H1 (cell line): ENCODE measurements around the gene ZDHHC1. TPM values are rescaled to one million over a fixed set of nuclear protein-coding genes. Genes with fewer than 3 reads are reported as not detected.

ENCODE experiments used
- CTCF ChIA-PET: fragments of 300-600 bp; sonication (Branson Sonifier 250); formaldehyde crosslinking; loops from one replicate; lab custom pipeline; 2021; ENCODE audit not compliant: partially characterized antibody; lab: Charles Lee
- POLR2A ChIA-PET: fragments of 300-600 bp; sonication (Branson Sonifier 250); formaldehyde crosslinking; loops from one replicate; lab custom pipeline; 2021; ENCODE audit warnings: inconsistent platforms; ENCODE audit not compliant: partially characterized antibody; lab: Charles Lee
- DNase-seq, 2 experiments: peaks; one replicate each; pipeline versions ENCODE4 v3.0.0 to v3.0.0-alpha.2; 2010 to 2022; ENCODE audit warnings: low spot score in 2 of 2, low read depth in 1 of 2, mixed read lengths in 1 of 2
- FAIRE-seq: peaks from 2 replicates; lab custom pipeline; 2011; peaks lifted over from hg19 to GRCh38; lab: Jason Lieb, UNC
- H2AFZ ChIP-seq: 2 replicates; pipeline ENCODE4 v1.8.1; 2012; ENCODE audit warnings: low read length, inconsistent platforms
- H2AK5ac ChIP-seq: 2 replicates; pipeline ENCODE4 v1.6.1; 2013; ENCODE audit warnings: low read depth, low read length
- H2BK120ac ChIP-seq: replicated peaks from 2 replicates; pipeline ENCODE3; 2013; ENCODE audit warnings: low read depth, low read length, inconsistent platforms
- H2BK12ac ChIP-seq: 2 replicates; pipeline ENCODE4 v1.6.1; 2013; ENCODE audit warnings: low read depth, low read length
- H2BK15ac ChIP-seq: 2 replicates; pipeline ENCODE4 v1.6.1; 2013; ENCODE audit warnings: low read length
- H2BK20ac ChIP-seq: 2 replicates; pipeline ENCODE4 v1.6.1; 2013; ENCODE audit warnings: low read length
- H2BK5ac ChIP-seq: 2 replicates; pipeline ENCODE4 v1.6.1; 2013; ENCODE audit warnings: low read depth, low read length
- H3K14ac ChIP-seq: 2 replicates; pipeline ENCODE4 v1.6.1; 2013; ENCODE audit warnings: inconsistent platforms; ENCODE audit not compliant: insufficient read length
- H3K18ac ChIP-seq: 2 replicates; pipeline ENCODE4 v1.6.1; 2013; ENCODE audit warnings: low read length; ENCODE audit errors: extremely low read depth
- H3K23ac ChIP-seq: 2 replicates; pipeline ENCODE4 v1.6.1; 2013; ENCODE audit warnings: inconsistent platforms; ENCODE audit not compliant: insufficient read length
- H3K23me2 ChIP-seq: 2 replicates; pipeline ENCODE4 v1.6.1; 2013; ENCODE audit warnings: low read depth, low read length
- H3K27ac ChIP-seq: 2 replicates; pipeline ENCODE4 v1.6.1; 2011; ENCODE audit warnings: low read depth, low read length, inconsistent platforms
- H3K27me3 ChIP-seq, 4 experiments: replicated peaks in 1 of 4; 1 replicate in 1 of 4; 2 replicates in 3 of 4; pipeline versions ENCODE4 v1.6.1 to v1.8.1; 2011 to 2013; ENCODE audit warnings: low read length in 3 of 4, mild to moderate bottlenecking in 3 of 4, inconsistent platforms in 2 of 4, mixed read lengths in 2 of 4, moderate library complexity in 1 of 4; ENCODE audit not compliant: control insufficient read depth in 3 of 4, insufficient read depth in 3 of 4; ENCODE audit errors: extremely low read depth in 1 of 4
- H3K36me3 ChIP-seq, 4 experiments: 2 replicates each; pipeline versions ENCODE4 v1.6.1 to v1.8.1; 2011 to 2013; ENCODE audit warnings: mild to moderate bottlenecking in 4 of 4, low read length in 3 of 4, moderate library complexity in 2 of 4, control low read depth in 1 of 4, inconsistent platforms in 1 of 4; ENCODE audit not compliant: insufficient read depth in 4 of 4, control insufficient read depth in 2 of 4
- H3K4ac ChIP-seq: replicated peaks from 2 replicates; pipeline ENCODE3; 2013; ENCODE audit warnings: low read length, low read depth, mixed read lengths, inconsistent platforms; ENCODE audit not compliant: insufficient read length
- H3K4me1 ChIP-seq, 4 experiments: replicated peaks in 1 of 4; 1 replicate in 1 of 4; 2 replicates in 3 of 4; pipeline versions ENCODE4 v1.6.1 to v1.8.1; 2011 to 2013; ENCODE audit warnings: low read length in 3 of 4, inconsistent platforms in 2 of 4, mixed read lengths in 1 of 4; ENCODE audit not compliant: insufficient read depth in 4 of 4, control insufficient read depth in 3 of 4
- H3K4me2 ChIP-seq, 2 experiments: 2 replicates each; pipeline versions ENCODE4 v1.6.1 to v1.8.1; 2011 to 2013; ENCODE audit warnings: low read depth in 2 of 2, low read length in 2 of 2, control low read depth in 1 of 2, inconsistent platforms in 1 of 2, mild to moderate bottlenecking in 1 of 2; ENCODE audit not compliant: insufficient read depth in 1 of 2
- H3K4me3 ChIP-seq, 4 experiments: fragments of 200-600, 300-600 bp in 1 of 4; sonication (generic), shearing (Covaris generic), sonication (Bioruptor Twin) in 1 of 4; 2 replicates each; pipeline versions ENCODE4 v1.5.1 to v1.8.1; 2011 to 2016; ENCODE audit warnings: low read length in 4 of 4, low read depth in 3 of 4, control low read depth in 2 of 4, inconsistent platforms in 2 of 4, mild to moderate bottlenecking in 2 of 4, mixed read lengths in 1 of 4, moderate library complexity in 1 of 4; ENCODE audit not compliant: insufficient read depth in 2 of 4; ENCODE audit errors: extremely low read depth in 1 of 4
- H3K56ac ChIP-seq: replicated peaks from 2 replicates; pipeline ENCODE3; 2013; ENCODE audit warnings: low read depth, mild to moderate bottlenecking, mixed read lengths, low read length, inconsistent platforms; ENCODE audit not compliant: insufficient read length
- H3K79me1 ChIP-seq: 2 replicates; pipeline ENCODE4 v1.6.1; 2013; ENCODE audit warnings: low read depth, low read length, control low read depth
- H3K79me2 ChIP-seq, 2 experiments: 2 replicates each; pipeline versions ENCODE4 v1.6.1 to v1.8.1; 2012 to 2013; ENCODE audit warnings: low read length in 2 of 2, mild to moderate bottlenecking in 2 of 2, inconsistent platforms in 1 of 2; ENCODE audit not compliant: insufficient read depth in 2 of 2, control insufficient read depth in 1 of 2
- H3K9ac ChIP-seq, 4 experiments: replicated peaks in 1 of 4; 1 replicate in 1 of 4; 2 replicates in 3 of 4; pipeline versions ENCODE4 v1.6.1 to v1.8.1; 2011 to 2013; ENCODE audit warnings: low read depth in 3 of 4, low read length in 3 of 4, control low read depth in 2 of 4, mild to moderate bottlenecking in 2 of 4, moderate library complexity in 2 of 4, inconsistent platforms in 1 of 4; ENCODE audit errors: extremely low read depth in 1 of 4
- H3K9me3 ChIP-seq, 2 experiments: 2 replicates each; pipeline versions ENCODE4 v1.6.1 to v1.8.1; 2012 to 2013; ENCODE audit warnings: mild to moderate bottlenecking in 2 of 2, moderate library complexity in 2 of 2, control low read depth in 1 of 2, inconsistent platforms in 1 of 2, low read depth in 1 of 2, low read length in 1 of 2, mixed read lengths in 1 of 2; ENCODE audit not compliant: insufficient read depth in 2 of 2
- H4K20me1 ChIP-seq, 2 experiments: replicated peaks in 1 of 2; 2 replicates each; pipeline versions ENCODE3 to v1.8.1; 2011 to 2013; ENCODE audit warnings: inconsistent platforms in 2 of 2, low read length in 2 of 2, mild to moderate bottlenecking in 1 of 2; ENCODE audit not compliant: insufficient read depth in 2 of 2, control insufficient read depth in 1 of 2
- H4K5ac ChIP-seq: 2 replicates; pipeline ENCODE4 v1.6.1; 2013; ENCODE audit warnings: low read length, low read depth, mixed read lengths, inconsistent platforms; ENCODE audit not compliant: insufficient read length
- H4K8ac ChIP-seq: 2 replicates; pipeline ENCODE4 v1.8.0; 2013; ENCODE audit warnings: mild to moderate bottlenecking, moderate library complexity, low read length, inconsistent platforms; ENCODE audit not compliant: insufficient read depth; ENCODE audit errors: extremely low read depth
- H4K91ac ChIP-seq: replicated peaks from 2 replicates; pipeline ENCODE3; 2013; ENCODE audit warnings: low read length, mixed read lengths, inconsistent platforms; ENCODE audit not compliant: insufficient read length
- BRCA1 ChIP-seq: IDR thresholded peaks from 2 replicates; pipeline ENCODE4 v1.6.1; 2012; ENCODE audit warnings: low read depth, low read length, improper control_type of control experiment
- CHD2 ChIP-seq: IDR thresholded peaks from 2 replicates; pipeline ENCODE4 v1.6.1; 2012; ENCODE audit warnings: low read length, improper control_type of control experiment
- CREB1 ChIP-seq: IDR thresholded peaks from 2 replicates; pipeline ENCODE4 v1.6.1; 2012; ENCODE audit warnings: inconsistent platforms
- MAX ChIP-seq: IDR thresholded peaks from 2 replicates; pipeline ENCODE4 v1.6.1; 2012; ENCODE audit warnings: inconsistent platforms
- SIN3A ChIP-seq, 2 experiments: IDR thresholded peaks in 1 of 2; conservative IDR thresholded peaks in 1 of 2; 2 replicates each; pipeline ENCODE4 v1.6.1; 2011 to 2012; ENCODE audit warnings: low read length in 2 of 2, improper control_type of control experiment in 1 of 2, low read depth in 1 of 2, mild to moderate bottlenecking in 1 of 2
- SIX5 ChIP-seq: IDR thresholded peaks from 2 replicates; pipeline ENCODE4 v1.6.1; 2011; ENCODE audit warnings: mild to moderate bottlenecking, low read depth, low read length
- SP1 ChIP-seq: IDR thresholded peaks from 2 replicates; pipeline ENCODE4 v1.6.1; 2011; ENCODE audit warnings: low read depth, low read length
- TEAD4 ChIP-seq: IDR thresholded peaks from 2 replicates; pipeline ENCODE4 v1.6.1; 2012; ENCODE audit warnings: low read depth, low read length, inconsistent platforms, mixed read lengths
- WGBS, 2 experiments: shearing (Covaris generic) in 1 of 2; methylation state at CpG; one replicate each; pipeline versions ENCODE4 v1.1.6 to v1.1.7; 2013 to 2015; ENCODE audit warnings: low lambda C conversion rate in 2 of 2, mixed read lengths in 2 of 2, inconsistent platforms in 1 of 2, low coverage in 1 of 2, missing lambda C conversion rate in 1 of 2; ENCODE audit not compliant: insufficient replicate concordance in 2 of 2, insufficient coverage in 1 of 2, insufficient read length in 1 of 2; ENCODE audit errors: extremely low coverage in 1 of 2, missing lambda C conversion rate in 1 of 2; 5-methylcytosine and 5-hydroxymethylcytosine counted together
- polyA plus RNA-seq, 7 experiments: library from polyadenylated mRNA; depleted of rRNA in 3 of 7; stranded (reverse) in 5 of 7; unstranded in 2 of 7; fragments of >200 nt in 5 of 7; fragments of 200-250 nt in 2 of 7; gene quantifications; 1 replicate in 5 of 7; 2 replicates in 1 of 7; 4 replicates in 1 of 7; pipeline versions ENCODE4 v1.2.1 to v1.2.3, GENCODE V29; 2011 to 2013; ENCODE audit warnings: missing spikeins in 2 of 7, mixed read lengths in 2 of 7
- total RNA-seq: library from RNA; stranded (reverse); fragmentation: NEBNext Ultra II Directional; extraction: Animal tissue kit (Norgen Biotek cat#: 25700); gene quantifications from 2 replicates; pipeline ENCODE4 v1.2.1, GENCODE V29; 2021

Gene ZDHHC1
- total and polyA plus RNA-seq, 2 of the 8 experiments (the other 6 are each of a cell fraction or from before 2014, with no cell fraction given), result 3.1 to 4.9 TPM

DNA sequence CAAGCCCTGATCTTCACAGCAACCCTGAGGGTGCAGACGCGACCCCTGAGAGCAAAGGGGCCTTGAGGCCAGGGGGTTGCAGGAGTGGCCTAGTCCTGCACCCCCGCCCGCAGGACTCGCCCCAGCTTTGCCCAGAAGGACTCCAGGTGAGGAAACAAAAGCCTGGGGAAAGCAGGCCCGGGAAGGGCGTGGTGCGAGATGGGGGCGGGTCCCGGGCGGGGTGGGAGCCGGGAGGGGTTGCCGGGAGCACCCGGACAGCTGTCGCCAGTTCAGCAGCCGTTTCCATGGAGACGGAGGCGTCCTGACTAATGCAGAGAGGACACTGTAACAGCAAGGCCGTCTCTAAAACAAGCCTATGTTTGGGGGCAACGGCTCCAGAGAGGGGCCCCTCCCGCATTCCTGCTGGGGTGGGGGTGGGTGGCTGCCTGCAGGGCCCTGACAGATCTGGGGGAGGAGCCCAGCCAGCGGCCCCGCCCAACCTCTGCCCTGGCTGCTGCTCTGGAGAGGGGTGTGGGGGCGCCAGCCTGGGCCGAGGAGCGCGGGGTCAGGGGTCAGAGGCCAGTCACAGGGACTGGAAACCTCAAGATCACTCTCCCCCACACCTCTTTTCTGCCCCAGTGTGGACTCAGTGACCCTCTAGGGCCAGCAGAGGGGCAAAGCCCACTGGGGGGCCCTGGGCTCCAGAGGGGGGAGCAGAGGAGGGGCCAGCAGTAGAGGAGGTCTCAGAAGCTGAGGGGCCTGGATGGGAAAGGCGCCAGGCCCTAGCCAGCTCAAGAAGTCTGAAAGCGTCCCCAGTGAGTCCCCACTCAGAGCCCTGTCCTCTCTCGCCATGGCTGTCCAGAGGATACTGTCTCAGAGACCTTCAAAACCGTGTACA, 19.9 kb downstream of the ZDHHC1 start:
- H2BK12ac ChIP-seq, result peak overlapping the region; percentile 56; the same call in 1 of the 2 replicates
- H4K5ac ChIP-seq, result no peak overlapping the region
- H3K4me2 ChIP-seq, result peak overlapping the region; percentile 53 to 60
- TF ChIP-seq BRCA1 (no peak), MAX (peak; percentile 22; the same call in 1 of the 2 replicates), CHD2 (0 out of 2 replicates have a peak, but pooled peaks have one; percentile 23), SIX5 (no peak), TEAD4 (peak; percentile 60; the same call in 1 of the 2 replicates), SP1 (peak; percentile 55; the same call in 1 of the 2 replicates), SIN3A (conservative IDR thresholded peaks at IDR 0.05 in 1 of 2, IDR thresholded peaks at IDR 0.05 in 1 of 2; ENCODE audit: low read depth in 1 of 2, low read length in 2 of 2) (peak; percentile 89 to 91; a peak in 3 of 4 replicates), CREB1 (0 out of 2 replicates have a peak, but pooled peaks have one; percentile 1)
- H3K18ac ChIP-seq, result peak overlapping the region; percentile 66; the same call in 1 of the 2 replicates
- H3K4me1 ChIP-seq, result peaks cover 0 to 39% (median 27%) of the 10 kb centered on the region in 4 experiments; a peak in 6 of 7 replicates
- H2BK120ac ChIP-seq, result no peak overlapping the region
- H3K23me2 ChIP-seq, result no peaks in the 10 kb centered on the region; the same call in 1 of the 2 replicates
- FAIRE-seq (no peak), DNase-seq (peak in 1 of 2 experiments; percentile 80)
- H4K91ac ChIP-seq, result peak overlapping the region; percentile 12
- H2AK5ac ChIP-seq, result no peak overlapping the region
- H3K79me1 ChIP-seq, result no peaks in the 10 kb centered on the region
- CTCF ChIA-PET, result interaction anchor here (1.0 to 32.4 kb wide), 11 partner anchors 8 to 110 kb away, joined by 3 to 476 read pairs (median 4); partner anchors contain the start of gene ZDHHC1
- H3K27me3 ChIP-seq, result peaks cover 24 to 53% (median 46%) of the 10 kb centered on the region in 4 experiments
- no peak overlapping the region; the same call in 1 of the 2 replicates for H2BK5ac ChIP-seq
- no peak overlapping the region for H2BK20ac ChIP-seq
- H3K36me3 ChIP-seq, result no peaks in the 10 kb centered on the region
- 0 out of 7 replicates have a peak overlapping the region, but pooled peaks of 1 of the 4 experiments have one; percentile 4 for H3K9ac ChIP-seq
- POLR2A ChIA-PET, result interaction anchor here (0.7 to 2.1 kb wide), 6 partner anchors 9 to 110 kb away, joined by 3 to 8 read pairs (median 4); no protein-coding TSS in a partner anchor
- WGBS, 2 experiments, result 14% methylated on average over 27 of the region's 31 CpGs; no CpG with 5 or more reads in 1 of the 2 experiments
- H4K20me1 ChIP-seq, result peaks cover 6 to 9% of the 10 kb centered on the region in 2 experiments
- no peaks in the 10 kb centered on the region for H3K79me2 ChIP-seq
- H2AFZ ChIP-seq, result no peak overlapping the region; the same call in 1 of the 2 replicates
- no peak overlapping the region for H3K56ac ChIP-seq
- no peak overlapping the region for H3K23ac ChIP-seq
- H3K14ac ChIP-seq, result no peak overlapping the region
- no peak overlapping the region for H2BK15ac ChIP-seq
- H3K4me3 ChIP-seq, result peak overlapping the region in 3 of 4 experiments; percentile 10 to 49 (median 11); a peak in 4 of 8 replicates
- no peak overlapping the region for H3K27ac ChIP-seq
- peak overlapping the region; percentile 82 for H3K4ac ChIP-seq
- H4K8ac ChIP-seq, result peak overlapping the region; percentile 39
- H3K9me3 ChIP-seq, result no peaks in the 10 kb centered on the region
